GM12865 (cell line): Measurements from ENCODE around the gene EPGN.

Source experiments
- DNase-seq: peaks from one replicate; pipeline ENCODE4 v3.0.0; 2010; ENCODE audit warnings: low read depth
- H3K4me3 ChIP-seq: 2 replicates; pipeline ENCODE4 v1.5.1; 2011; ENCODE audit warnings: mild to moderate bottlenecking, low read depth, low read length, control low read depth
- CTCF ChIP-seq: IDR thresholded peaks from 2 replicates; pipeline ENCODE4 v1.5.1; 2011; ENCODE audit warnings: low read length, control low read depth, low read depth, inconsistent platforms; ENCODE audit not compliant: insufficient read depth; ENCODE audit errors: missing control alignments

EPGN gene

DNA sequence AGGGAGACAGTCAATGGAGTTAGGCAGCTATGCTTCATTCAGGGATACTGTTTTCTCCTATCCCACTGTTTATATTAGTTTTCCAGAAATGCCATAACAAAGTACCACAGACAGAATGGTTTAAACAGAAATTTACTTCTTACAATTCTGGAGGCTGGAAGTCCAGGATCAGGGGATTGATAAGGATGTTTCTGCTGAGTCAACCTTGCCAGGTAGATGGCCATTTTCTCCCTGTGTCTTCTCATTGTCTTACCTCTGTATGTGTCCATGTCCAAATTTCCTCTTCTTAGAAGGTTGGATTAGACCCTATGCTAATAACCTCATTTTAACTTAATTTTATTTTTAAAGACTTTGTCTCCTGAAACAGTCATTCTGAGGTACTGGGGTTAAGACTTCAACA is 20.5 kb upstream of the EPGN start:
- no peak for TF ChIP-seq CTCF
- no peak overlapping the region for H3K4me3 ChIP-seq
- no peak for DNase-seq

DNA sequence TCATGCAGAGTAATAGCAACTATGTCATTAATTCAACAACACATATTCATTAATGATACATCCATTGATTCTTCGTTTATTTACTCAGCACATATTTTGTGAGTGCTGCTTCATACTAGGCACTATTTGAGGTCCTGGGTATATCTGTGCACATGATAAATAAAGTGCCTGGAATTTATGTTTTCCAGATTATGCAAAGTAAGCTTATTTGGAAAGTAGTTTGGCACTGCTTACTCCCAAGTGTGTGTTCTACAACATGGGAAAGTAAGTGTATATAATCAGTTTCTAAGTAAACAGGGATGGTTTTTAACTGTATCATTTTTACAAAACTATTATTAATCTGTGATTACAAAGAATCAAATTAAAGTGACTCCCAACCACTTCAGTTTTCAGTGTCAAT is 16.8 kb upstream of the EPGN start:
- H3K4me3 ChIP-seq: no peak overlapping the region
- no peak for DNase-seq
- TF ChIP-seq CTCF: no peak

DNA sequence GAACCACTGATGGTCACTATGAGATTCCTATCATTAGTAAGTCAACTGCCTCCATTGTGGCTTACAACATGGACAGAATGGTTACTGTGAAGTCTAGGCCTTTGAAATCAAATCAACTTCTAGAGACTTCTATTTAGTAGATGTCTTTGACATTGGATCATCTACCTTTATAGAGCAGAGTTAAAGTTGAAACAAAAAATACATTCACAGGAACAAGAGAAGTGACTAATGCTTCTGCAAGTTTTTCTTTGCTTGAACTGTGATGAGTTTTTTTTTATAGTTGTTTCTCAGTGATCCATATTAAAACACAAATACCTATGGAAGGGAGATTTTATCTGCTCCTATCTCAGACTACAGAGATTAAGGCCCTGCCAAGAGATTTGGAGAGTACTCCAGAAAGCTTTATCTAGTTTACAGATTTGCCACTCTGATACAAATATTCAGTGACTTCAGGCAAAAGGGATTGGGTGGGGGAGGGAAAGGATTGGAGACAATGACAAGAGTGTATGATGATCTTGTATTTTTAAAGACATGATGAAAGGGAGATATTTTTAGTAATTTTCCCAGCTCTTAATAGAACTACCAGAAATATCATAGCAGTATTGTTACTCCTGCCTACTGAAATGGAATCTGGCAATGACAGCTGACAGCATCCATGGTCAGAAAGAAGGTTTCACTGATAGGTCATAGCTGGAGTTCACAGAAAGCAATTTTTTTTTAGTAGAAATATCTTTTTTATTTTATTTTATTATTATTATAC is 16.0 kb upstream of the EPGN start:
- no peak for TF ChIP-seq CTCF
- no peak for DNase-seq
- H3K4me3 ChIP-seq: no peak overlapping the region

GRCh38 chr4:74293558-74293957 is 14.7 kb upstream of the EPGN start:
- DNase-seq: no peak
- TF ChIP-seq CTCF: no peak
- no peak overlapping the region for H3K4me3 ChIP-seq

DNA sequence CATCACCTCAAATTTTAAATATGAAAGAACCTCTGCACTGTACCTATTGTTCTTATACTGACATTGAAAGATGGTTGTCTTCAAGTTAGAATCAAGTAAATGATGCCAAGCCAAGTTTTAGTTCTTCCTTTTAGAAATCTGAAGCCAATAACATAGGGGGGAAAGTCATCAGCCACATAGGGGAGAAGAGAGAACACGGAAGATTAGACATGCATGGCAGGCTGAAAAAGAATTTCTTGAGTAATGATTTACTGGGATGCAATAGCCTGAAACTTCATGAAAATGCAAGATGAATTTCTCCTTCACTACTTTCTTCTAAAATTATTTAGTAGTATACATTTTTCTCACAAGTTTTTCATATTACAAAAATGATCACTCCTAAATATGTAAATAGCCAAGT is 13.6 kb upstream of the EPGN start:
- no peak overlapping the region for H3K4me3 ChIP-seq
- no peak for DNase-seq
- no peak for TF ChIP-seq CTCF

DNA sequence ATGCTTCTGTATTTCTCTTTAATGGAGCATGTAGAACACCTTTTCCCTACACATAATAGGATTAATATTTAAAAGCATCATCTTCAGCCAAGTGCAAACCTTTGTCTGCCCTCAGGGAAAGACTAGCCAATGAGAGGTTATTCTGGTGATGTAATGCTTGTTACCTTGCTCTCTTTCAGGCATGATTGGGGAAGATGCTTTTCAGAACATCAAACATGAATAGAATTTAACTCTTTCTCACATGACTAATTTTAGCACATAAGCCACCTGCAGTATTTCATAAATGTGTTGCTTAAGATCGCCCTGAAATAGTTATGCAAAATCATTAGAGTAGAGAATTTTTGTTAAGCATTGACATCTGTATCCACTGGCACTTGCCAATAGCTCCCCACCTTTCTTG is 10.7 kb upstream of the EPGN start:
- H3K4me3 ChIP-seq: no peak overlapping the region

More for the DNA sequence above, 10.7 kb upstream of the EPGN start:
- DNase-seq: no peak
- no peak for TF ChIP-seq CTCF
